ENCODE measurements around the gene HADHA.

GRCh38 chr2:26168785-26169184, 75.6 kb downstream of the HADHA start:
- TF ChIP-seq CTCF (IDR thresholded peaks at IDR 0.05; ENCODE audit: insufficient read depth, low read length) (no peak), REST (IDR thresholded peaks at IDR 0.05; ENCODE audit: insufficient replicate concordance, low read depth) (no peak), SPI1 (IDR thresholded peaks at IDR 0.05; ENCODE audit: borderline replicate concordance, low read depth) (no peak)

Measured in HL-60 (cell line).